Measurements from ENCODE around the gene IER3. TPM values are rescaled to one million over a fixed set of nuclear protein-coding genes. Genes with fewer than 3 reads are reported as not detected.
"Not testable (repeated sequence)": the region's sequence is repeated elsewhere in the genome, so short reads cannot be mapped to it uniquely, and the experiment has no call there.

Gene IER3
- total RNA-seq, 1 donor from 2014 or later: 134 TPM

DNA sequence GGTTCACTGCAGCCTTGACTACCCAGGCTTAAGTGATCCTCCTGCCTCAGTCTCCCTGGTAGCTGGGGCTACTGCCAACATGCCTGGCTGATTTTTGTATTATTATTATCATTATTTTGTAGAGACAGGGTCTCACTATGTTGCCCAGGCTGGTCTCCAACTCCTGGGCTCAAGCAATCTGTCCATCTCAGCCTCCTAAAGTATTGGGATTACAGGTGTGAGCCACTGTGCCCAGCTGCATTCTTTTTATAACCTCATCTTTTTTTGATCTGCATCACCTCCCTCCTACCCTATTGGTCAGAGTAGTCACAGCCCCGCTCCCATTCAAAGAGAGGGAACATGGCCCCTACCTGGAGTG lies 23.6 kb upstream of the IER3 start:
- DNase-seq: no peak

DNA sequence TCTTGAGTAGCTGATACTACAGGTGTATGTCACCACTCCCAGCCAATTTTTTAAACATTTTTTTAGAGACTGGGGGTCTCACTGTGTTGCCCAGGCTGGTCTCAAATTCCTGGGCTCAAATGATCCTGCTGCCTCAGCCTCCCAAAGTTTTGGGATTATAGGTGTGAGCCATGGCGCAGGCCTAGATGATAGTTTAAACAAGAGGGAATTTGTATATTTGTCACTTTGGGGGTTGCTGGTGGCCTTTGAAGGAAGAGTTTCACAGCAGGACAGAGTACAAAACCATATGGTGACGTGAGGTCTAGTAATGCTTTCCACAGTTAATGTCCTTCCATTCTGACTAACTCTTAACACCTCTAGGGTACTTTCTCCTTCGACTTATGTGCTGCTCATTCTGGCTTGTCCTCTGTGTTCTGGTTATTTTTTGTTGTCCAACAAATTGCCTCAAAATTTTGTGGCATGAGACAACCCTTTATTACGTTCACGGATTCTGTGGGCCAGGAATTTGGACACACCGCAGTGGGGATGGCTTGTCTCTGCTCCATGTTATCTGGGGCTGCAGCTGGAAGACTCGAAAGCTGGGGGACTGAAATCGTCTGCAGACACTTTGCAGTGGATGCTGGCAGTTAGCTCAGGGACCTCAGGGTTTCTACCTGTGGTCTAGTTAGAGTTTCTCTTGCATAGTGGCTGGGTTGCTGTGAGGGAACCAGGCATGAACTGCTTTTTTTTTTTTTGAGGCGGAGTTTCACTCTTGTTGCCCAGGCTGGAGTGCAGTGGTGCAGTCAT lies 23.0 kb upstream of the IER3 start:
- DNase-seq: no peak

DNA sequence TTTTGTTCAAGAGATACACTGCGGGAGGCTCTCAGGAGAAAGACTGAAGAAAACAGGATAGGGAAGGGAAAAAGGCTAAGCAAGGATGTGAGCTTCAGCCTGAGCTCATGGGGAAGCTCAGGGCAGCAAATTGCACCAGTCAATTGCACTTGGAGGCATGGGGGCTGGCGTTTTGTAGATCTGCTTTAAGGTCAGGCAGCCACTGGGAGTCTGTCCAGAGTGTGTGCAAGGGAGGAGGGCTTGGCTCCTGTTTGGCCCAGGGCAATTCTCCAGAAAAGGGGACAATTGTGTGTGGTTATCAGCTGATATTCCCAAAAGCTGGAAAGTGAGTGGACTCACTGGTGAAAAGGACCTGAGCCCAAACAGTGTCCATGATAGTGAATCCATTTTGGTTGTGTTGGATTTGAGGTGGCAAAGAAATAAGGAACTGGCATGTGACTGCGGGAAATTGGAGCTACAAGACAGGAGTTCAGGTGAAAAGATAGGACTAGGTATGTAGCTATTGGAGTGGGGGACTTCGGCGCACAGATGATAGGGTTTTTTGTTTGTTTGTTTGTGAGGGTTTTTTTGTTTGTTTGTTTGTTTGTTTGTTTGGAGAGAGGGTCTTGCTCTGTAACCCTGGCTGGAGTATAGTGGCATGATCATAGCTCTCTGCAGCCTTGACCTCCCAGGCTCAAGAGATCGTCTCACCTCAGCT lies 22.3 kb upstream of the IER3 start:
- DNase-seq: no peak

DNA sequence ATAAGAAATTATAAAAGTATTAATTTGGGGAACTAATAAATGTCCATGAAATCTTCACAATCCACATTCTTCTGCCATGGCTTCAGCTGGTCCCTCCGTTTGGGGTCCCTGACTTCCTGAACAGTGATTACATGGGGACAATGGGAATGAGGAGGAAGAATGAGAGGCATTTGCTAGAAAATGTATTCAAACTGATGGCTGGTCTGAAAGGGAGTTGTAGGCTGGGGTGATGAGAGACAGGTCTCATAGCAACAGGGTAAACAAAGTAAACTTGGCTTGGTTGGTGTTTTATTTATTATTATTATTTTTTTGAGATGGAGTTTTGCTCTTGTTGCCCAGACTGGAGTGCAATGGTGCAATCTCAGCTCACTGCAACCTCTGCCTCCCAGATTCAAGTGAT lies 21.1 kb upstream of the IER3 start:
- peak; percentile 35 for DNase-seq

DNA sequence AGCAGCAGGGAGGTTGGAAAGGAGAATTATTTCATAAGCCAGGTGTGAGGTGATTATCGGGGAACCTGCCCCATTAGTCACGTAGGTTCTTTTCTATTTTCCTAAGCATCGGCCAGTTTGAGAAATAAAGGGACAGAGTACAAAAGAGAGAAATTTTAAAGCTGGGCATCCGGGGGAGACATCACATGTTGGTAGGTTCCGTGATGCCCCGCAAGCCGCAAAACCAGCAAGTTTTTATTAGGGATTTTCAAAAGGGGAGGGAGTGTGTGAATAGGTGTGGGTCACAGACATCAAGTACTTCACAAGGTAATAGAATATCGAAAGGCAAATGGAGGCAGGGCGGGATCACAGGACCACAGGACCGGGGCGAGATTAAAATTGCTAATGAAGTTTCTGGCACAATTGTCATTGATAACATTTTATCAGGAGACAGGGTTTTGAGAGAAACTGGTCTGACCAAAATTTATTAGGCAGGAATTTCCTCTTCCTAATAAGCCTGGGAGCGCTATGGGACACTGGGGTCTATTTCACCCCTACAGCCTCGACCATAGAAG lies 20.2 kb upstream of the IER3 start:
- not testable (repeated sequence) for DNase-seq

DNA sequence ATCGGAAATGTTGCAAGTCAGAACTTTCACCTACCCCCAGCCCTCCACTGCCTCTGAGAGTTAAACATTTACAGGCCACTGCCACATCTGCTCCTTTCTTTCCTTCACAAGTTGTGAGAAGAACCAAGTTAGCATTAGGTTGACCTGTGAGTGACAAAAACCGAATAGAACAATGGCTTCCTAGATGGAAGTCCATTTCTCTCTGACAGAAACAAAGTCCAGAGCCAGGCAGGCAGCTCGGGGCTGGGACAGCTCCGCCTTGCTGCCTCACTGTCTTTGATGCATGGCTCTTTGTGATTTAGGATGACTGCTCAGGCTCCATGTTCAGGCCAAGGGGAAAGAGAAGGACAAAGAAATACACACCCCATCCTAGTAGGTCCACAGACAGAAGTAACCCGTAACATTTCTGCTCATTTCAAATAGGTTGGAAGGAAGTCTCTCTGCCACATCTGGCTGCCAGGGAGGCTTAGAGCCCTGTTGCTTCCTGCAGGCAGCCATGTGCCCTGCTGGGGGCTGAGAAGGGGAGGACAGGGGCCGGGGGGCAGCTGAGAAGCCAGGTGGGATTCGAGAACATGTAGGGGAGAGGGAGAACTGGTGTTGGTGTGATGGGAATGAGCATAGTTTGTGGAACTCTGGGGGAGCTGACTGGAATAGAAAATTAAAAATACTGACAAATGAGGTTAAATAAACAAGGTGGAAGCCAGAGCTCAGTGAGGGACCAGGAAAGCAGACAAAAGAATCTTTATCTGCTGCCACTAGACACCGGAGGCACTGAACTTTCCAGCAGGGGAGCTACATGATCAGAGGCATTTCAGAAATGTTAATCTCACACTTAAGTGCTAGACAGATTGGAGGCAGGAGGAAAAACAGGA lies 19.5 kb upstream of the IER3 start:
- peak; percentile 91 for DNase-seq

DNA sequence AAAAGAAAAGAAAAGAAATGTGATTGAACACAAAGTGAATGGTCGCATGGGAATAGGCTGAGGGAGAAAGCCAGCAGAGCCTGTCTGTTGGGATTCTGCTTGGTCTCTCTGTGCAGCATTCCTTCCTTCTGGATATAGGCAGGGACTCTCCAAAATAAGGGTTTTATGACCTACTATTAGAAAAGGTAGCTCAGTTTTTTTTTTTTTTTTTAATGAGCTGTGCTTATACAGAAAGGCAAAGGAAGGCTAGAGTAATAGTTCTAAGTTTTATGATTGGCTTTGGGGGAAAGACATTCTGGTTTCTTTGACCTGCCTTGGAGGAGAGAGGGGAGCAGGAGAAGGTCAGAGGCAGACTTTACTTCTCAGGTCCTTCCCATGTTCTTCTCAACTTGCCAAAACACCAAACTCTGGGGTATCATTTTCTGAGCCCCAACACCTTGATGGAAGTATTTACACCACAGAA lies 18.8 kb upstream of the IER3 start:
- DNase-seq: no peak

DNA sequence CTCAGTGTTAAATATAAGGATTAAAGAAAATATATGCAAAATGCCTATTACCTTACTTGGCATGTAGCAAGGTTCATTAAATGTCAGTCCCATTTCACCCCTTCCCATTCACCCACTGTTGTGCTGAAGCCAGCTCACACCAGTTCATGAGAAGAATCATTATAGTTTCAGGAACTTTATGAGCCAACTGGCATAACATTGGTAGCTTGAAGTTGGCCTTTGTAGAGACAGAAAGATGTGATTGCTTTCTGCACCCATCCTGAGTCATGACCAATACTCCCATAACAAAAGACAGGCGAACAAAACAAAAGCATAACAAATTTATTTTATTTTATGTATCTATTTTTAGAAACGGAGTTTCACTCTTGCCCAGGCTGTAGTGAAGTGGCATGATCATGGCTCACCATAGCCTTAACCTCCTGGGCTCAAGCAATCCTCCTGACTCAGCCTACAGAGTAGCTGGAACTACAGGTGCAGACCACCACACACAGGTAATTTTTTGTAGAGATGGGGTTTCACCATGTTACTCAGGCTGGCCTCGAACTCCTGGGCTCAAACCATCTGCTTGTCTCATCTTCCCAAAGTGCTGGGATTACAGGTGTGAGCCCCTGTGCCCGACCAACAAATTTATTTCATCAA lies 17.6 kb upstream of the IER3 start:
- no peak for DNase-seq

DNA sequence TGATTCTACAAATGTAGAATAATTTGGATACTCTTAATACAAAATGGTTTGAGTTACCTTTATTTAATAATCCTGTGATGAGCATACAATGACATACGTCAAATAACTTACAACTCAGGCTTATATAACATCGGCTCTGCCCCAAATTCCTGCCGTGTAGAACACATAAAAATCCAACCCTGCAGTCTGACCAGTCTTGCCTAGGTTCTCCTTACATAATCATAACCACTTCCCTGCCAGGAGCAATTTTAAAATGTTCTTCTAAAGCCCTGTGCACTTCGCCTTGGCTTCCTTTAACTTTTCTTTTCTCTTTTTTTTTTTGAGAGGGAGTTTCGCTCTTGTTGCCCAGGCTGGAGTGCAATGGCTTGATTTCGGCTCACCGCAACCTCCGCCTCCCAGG lies 16.2 kb upstream of the IER3 start:
- no peak for DNase-seq

DNA sequence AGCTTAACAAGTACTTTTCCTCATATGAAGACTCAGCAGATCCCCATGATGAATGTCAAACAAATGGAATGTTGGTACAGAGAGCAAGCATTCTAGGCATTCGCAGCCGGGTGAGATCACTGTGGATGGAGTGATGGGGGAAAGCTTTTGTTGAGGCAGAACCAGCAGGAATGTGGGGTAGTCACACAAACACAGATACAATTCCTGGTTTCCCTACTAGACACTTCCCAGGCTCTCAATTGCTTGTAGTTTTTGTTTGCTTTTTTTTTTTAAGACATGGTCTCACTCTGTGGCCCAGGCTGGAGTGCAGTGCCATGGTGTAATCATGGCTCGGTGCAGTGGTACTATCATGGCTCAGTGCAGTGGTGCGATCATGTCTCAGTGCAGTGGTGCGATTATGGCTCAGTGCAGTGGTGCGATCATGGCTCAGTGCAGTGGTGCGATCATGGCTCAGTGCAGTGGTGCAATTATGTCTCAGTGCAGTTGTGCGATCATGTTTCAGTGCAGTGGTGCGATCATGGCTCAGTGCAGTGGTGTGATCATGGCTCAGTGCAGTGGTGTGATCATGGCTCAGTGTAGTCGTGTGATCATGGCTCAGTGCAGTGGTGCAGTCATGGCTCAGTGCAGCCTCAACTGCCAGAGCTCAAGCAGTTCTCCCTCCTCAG lies 15.4 kb upstream of the IER3 start:
- DNase-seq: peak; percentile 73

DNA sequence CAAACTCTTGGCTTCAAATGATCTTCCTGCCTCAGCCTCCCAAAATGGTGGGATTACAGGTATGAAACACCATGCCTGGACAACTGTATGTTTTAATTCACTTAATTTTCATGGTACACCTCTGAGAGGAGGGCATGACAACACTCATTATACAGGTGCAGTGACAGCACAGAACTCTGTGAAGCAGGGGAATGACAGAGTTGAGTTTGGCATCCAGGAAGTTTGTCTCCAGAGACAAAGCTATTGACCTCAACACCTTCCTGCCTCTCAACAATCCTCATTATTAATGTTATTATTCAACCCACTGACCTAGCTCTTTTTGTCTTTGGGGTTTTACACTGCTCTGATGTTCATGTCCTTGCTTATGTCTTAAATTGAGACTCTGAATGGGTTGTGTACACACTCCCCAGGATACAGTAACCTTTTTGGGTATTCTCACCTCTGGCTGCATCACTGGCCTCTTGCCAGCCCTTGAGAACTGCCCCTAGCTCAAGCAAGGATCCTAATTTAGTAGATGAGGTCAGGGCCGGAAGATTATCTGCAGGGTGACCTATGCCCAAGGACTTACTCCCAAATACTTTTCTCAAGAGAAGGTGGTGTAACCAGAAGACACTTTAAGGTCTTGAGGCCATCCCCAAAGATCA lies 13.0 kb upstream of the IER3 start:
- no peak for DNase-seq

DNA sequence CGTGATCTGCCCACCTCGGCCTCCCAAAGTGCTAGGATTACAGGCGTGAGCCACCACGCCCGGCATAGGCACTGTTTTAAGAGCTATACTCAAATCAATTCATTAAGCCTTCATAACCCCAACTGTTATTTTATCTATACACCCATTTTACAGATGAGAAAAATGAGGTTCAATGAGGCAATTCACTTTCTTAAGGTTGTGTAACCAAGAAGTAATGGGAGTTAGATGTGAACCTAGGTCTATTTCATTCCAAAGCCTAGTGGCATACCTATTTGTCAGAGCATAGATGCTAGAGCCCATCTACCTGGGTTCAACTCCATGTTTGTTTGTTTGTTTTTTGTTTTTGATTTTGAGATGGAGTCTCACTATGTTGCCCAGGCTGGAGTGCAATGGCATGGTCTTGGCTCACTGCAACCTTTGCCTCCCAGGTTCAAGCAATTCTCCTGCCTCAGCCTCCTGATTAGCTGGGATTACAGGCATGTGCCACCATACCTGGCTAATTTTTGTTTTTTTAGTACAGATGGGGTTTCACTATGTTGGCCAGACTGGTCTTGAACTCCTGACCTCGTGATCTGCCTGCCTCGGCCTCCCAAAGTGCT lies 12.2 kb upstream of the IER3 start:
- DNase-seq: not testable (repeated sequence)

DNA sequence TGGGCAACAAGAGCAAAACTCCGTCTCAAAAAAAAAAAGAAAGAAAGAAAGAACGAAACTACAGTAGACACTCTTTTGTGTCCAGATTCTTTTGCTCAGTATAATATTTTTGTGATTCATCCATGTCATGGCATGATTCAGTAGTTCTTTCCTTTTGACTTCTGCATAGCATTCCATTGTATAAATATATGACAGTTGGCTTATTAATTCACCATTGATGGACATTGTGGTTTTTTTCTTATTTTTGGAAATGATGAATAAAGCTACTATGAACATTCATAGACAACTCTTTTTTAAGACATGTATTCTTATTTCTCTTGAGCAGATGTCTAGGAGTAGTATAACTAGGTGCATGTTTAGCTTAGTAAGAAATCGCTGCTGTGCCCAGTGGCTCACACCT lies 10.3 kb upstream of the IER3 start:
- no peak for DNase-seq

DNA sequence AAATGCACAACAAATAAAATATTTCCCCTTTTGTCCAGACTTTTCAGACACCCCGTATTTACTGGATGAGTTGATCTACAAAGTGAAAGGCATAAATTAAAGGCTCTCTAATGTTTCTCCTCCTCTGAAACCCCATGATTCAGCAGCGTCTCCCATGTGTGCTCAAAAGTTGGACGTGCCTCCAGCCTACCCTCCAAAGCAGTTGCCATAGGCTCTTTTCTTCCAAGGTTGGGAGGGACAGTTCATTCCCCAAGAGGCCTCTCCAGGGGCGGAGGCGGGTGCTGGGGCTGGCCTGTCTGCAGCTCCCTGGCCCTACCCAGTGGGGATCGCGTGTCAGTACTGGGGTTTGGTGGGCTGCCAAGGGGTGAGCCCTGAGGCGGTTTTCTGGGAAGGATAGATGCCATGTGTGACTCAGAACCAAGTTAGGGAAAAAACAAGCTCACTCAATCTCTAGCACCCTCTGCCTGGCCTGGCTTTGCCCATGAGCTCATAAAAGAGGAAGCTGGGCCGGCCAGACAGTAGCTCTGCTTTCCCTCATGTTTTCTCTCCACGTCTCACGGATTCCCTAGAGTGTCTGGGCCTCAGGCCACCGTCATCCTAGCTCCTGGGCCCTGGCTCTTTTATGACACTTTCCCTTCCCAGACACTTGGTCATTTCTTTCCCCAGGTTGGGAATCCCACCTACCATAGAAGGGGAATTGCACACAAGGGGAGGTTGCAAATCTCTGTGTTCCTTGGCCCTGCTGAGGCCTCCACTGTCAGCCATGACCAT lies 8.0 kb upstream of the IER3 start:
- DNase-seq: peak; percentile 97

DNA sequence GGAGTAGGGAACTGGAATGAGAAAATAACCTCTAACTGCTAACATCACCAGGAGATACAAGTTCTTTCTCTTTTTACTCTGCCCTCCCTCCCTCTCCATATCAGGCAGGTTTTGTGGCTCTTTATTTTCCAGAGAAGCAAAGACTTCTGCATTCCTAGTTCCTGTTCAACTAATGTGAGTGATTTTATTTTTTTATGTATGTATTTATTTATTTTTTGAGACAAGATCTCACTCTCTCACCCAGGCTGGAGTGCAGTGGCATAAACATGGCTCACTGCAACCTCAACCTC lies 6.0 kb upstream of the IER3 start:
- no peak for DNase-seq

DNA sequence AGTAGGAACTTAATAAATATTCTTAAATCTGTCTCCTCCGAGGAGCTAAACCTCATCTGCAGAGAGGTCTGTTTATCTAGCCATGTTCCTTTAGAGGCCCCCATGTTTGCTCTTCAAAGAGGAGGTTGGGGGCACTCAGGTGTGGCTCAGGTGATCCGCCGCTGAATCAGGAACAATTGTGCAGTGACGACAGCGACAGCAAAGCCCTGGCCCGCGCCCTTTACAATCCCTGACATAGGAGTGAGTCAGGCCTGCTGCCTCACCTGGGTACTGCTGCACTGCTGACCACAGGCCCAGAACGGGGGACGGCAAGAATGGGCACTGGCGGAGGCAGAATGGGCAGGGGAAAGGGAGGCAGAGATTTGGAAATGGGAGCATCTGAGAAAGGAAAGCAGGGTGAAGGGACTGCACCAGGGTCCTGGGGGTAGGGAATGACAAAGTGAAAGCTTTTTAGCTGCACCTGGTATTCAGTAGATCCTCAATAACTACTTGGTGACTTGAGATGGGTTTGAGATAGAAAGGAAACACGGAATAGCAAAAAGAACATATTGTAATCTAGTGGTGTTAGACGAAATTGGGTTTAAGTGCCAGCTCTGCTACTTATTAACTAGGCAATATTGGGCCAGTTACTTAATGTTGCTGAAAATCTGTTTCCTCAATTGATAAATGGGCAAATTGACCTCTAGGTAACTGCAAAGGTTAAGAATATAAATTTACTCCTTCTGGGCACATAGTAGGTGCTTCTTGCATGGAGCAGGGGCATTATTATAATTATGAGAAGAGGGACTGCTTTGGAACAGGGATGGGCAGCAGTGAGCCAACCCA lies 5.4 kb upstream of the IER3 start:
- peak; percentile 41 for DNase-seq

DNA sequence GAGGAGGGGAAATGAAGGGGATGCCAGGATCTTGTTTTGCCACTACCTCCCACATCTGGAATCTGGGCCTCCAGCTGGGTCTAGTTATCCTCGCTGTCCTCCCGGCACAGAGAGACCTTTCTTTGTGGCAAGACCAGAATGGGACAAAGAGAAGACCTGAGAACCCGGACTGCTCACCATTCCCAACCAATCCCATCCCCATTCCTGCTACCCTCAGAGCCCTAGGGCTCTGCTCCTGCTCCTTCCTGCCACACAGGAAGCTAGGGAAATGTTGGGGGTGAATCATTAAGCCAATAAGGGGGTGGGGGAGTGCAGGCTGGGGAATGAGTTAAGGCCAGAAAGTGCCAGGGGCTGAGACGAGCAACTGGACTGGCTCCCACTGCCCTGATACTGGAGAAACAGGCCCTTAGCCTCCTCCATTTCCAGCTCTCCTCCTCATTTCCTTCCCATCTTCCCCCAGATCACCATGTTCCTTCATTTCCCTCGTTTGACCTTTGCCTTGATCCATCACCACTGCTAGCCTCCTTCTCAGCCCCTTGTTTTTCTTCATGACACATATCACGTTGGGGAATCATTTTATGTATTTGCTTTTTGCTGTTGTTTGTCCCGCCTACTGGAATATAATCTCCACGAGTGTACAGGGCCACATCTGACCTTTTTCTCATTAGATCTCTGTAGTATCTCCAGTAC lies 4.6 kb upstream of the IER3 start:
- DNase-seq: peak; percentile 87

DNA sequence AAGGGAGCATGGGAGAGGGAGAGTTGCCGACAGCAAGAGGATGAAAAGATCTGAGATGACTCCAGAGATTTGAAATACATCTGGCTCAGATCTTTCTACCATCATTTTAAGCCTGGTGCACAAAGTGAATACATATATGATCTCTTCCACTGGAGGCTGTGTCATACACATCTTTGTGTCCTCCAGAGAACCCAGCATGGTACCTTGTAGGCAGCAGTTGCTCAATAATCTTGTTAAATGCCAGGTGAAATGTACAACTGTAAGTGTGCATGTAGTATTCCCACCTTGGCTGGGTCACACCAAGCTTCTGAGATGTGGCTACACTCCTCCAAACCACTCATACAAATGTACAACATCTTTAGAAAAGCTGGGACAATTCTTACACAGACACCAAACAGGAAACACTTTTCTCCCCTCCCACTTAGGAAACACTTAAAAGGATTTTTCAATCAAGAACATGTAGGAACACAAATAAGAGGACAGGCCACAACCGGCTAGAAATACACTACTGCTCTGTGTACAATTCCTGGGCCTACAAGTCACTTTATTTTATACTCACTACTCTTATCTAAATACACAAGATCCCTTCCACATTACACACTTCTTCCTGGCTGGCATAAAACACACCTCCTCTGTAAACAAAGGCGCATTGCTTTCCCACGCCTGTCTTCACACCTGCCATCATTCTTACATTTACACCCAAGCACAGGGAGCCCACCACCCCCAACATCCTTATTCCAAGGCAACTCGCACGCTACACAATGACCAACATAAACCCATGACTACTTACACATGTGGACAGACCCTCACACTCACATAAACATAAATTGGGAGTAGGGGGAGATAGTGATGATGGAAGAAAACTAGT lies 3.8 kb upstream of the IER3 start:
- DNase-seq: peak; percentile 96

Data from dermis blood vessel endothelial cell (primary cell).